DND-41 (cell line): ENCODE data around the gene CPT1A.

Source experiments
- EZH2 ChIP-seq: IDR thresholded peaks from 3 replicates; pipeline ENCODE4 v1.6.1; 2012; ENCODE audit warnings: borderline replicate concordance, low read depth, mild to moderate bottlenecking, moderate library complexity, low read length, inconsistent platforms; ENCODE audit not compliant: severe bottlenecking
- TF ChIP-seq, protein P1 (sequence below): IDR thresholded peaks from 2 replicates; pipeline ENCODE4 v1.5.1; 2012; ENCODE audit warnings: borderline replicate concordance, low read length, moderate library complexity, mild to moderate bottlenecking; ENCODE audit not compliant: poor library complexity, severe bottlenecking; ENCODE audit errors: extremely low read depth

DNA sequence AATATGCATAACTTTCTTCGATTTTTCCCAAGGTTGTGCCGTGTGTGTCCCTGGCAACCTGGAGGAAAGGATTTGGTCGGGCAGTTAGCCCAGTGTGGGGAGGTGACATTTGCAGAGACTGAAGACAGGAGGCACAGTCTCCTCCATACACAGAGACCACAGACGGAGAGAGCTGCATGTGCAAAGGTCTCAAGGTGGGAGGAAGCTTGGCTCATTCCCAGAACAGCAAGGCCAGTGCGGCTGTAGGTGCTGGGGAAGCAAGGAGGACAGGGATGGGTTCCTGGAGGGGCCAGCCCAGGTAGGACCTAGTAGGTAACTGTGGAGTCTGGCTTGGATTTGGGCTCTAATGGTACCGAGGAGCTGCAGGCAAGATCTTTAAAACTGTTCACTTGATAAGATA lies 20.7 kb upstream of the CPT1A start:
- TF ChIP-seq, protein P1, sequence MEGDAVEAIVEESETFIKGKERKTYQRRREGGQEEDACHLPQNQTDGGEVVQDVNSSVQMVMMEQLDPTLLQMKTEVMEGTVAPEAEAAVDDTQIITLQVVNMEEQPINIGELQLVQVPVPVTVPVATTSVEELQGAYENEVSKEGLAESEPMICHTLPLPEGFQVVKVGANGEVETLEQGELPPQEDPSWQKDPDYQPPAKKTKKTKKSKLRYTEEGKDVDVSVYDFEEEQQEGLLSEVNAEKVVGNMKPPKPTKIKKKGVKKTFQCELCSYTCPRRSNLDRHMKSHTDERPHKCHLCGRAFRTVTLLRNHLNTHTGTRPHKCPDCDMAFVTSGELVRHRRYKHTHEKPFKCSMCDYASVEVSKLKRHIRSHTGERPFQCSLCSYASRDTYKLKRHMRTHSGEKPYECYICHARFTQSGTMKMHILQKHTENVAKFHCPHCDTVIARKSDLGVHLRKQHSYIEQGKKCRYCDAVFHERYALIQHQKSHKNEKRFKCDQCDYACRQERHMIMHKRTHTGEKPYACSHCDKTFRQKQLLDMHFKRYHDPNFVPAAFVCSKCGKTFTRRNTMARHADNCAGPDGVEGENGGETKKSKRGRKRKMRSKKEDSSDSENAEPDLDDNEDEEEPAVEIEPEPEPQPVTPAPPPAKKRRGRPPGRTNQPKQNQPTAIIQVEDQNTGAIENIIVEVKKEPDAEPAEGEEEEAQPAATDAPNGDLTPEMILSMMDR, result no peak
- TF ChIP-seq EZH2, result no peak
